GM21360 (cell line): ENCODE results near the gene SORCS1.

Source experiments
- ATAC-seq: cut with Tn5 transposase; IDR thresholded peaks from one replicate; pipeline ENCODE4 v1.9.1; 2021; ENCODE audit warnings: mild to moderate bottlenecking, moderate library complexity; ENCODE audit not compliant: unreplicated experiment

Gene SORCS1

GRCh38 chr10:106999118-106999707, 165.3 kb downstream of the SORCS1 start:
- ATAC-seq = no peak

GRCh38 chr10:106997721-106998120, 166.8 kb downstream of the SORCS1 start:
- ATAC-seq = no peak

GRCh38 chr10:106996510-106996909, 168.0 kb downstream of the SORCS1 start:
- no peak for ATAC-seq

- ATAC-seq = no peak
Measured at GRCh38 chr10:106992055-106992454, 172.5 kb downstream of the SORCS1 start.

- no peak for ATAC-seq
Measured at GRCh38 chr10:106991091-106991490, 173.4 kb downstream of the SORCS1 start.

GRCh38 chr10:106987362-106987761, 177.1 kb downstream of the SORCS1 start:
- no peak for ATAC-seq

GRCh38 chr10:106982268-106982667, 182.2 kb downstream of the SORCS1 start:
- ATAC-seq = no peak

- ATAC-seq = no peak
Measured at GRCh38 chr10:106981452-106982075, 182.9 kb downstream of the SORCS1 start.

- peak; percentile 91 for ATAC-seq
Measured at GRCh38 chr10:106980495-106981451, 183.7 kb downstream of the SORCS1 start.

- no peak for ATAC-seq
Measured at GRCh38 chr10:106978756-106979155, 185.8 kb downstream of the SORCS1 start.

GRCh38 chr10:106973716-106974115, 190.8 kb downstream of the SORCS1 start:
- ATAC-seq = no peak

GRCh38 chr10:106973288-106973687, 191.2 kb downstream of the SORCS1 start:
- no peak for ATAC-seq

- no peak for ATAC-seq
Measured at GRCh38 chr10:106972381-106972780, 192.1 kb downstream of the SORCS1 start.

- ATAC-seq = no peak
Measured at GRCh38 chr10:106971411-106971831, 193.1 kb downstream of the SORCS1 start.

- no peak for ATAC-seq
Measured at GRCh38 chr10:106967452-106967851, 197.1 kb downstream of the SORCS1 start.

- no peak for ATAC-seq
Measured at GRCh38 chr10:106960812-106961211, 203.7 kb downstream of the SORCS1 start.

- no peak for ATAC-seq
Measured at GRCh38 chr10:106959521-106959920, 205.0 kb downstream of the SORCS1 start.

- no peak for ATAC-seq
Measured at GRCh38 chr10:106958589-106959361, 205.7 kb downstream of the SORCS1 start.

GRCh38 chr10:106957823-106958588, 206.5 kb downstream of the SORCS1 start:
- peak; percentile 63 for ATAC-seq
